Testis (tissue), 2 donors: ENCODE data around the gene SPRING1.

Experiments used
- CTCF ChIP-seq, 3 experiments: fragments of 450-650 bp in 2 of 3; fragments of 200-600 bp in 1 of 3; sonication (generic) in 1 of 3; IDR thresholded peaks; one replicate each; pipeline ENCODE4 v1.5.1; 2016 to 2019; ENCODE audit warnings: antibody characterized with exemption in 3 of 3, mild to moderate bottlenecking in 2 of 3, moderate library complexity in 1 of 3
- POLR2A ChIP-seq: fragments of 450-650 bp; IDR thresholded peaks from one replicate; pipeline ENCODE4 v1.6.1; 2017; ENCODE audit warnings: antibody characterized with exemption, mild to moderate bottlenecking, moderate library complexity

GRCh38 chr12:116727261-116727660 lies 10.6 kb downstream of the SPRING1 start:
- no peak for TF ChIP-seq POLR2A
- no peak for TF ChIP-seq CTCF (IDR thresholded peaks at IDR 0.05)
